KMS-11 (cell line): Measurements from ENCODE around the gene MAST4.
A peak's percentile ranks its signal among the peaks of the same experiment; 100 is the strongest.

ENCODE experiments used
- H2AFZ ChIP-seq: fragments of 200-600 bp; sonication (generic); 2 replicates; pipeline ENCODE4 v1.6.1; 2016; ENCODE audit warnings: antibody characterized with exemption, mixed run types, low read depth
- H3K27ac ChIP-seq: fragments of 200-600 bp; sonication (generic); 2 replicates; pipeline ENCODE4 v1.6.1; 2016; ENCODE audit warnings: mild to moderate bottlenecking, mixed run types
- H3K27me3 ChIP-seq: fragments of 200-600 bp; sonication (generic); 2 replicates; pipeline ENCODE4 v1.6.1; 2017; ENCODE audit warnings: mild to moderate bottlenecking, low read depth, mixed run types, moderate library complexity; ENCODE audit not compliant: insufficient read depth
- H3K36me3 ChIP-seq: fragments of 200-600 bp; sonication (generic); 2 replicates; pipeline ENCODE4 v1.6.1; 2017; ENCODE audit warnings: mild to moderate bottlenecking, mixed run types; ENCODE audit not compliant: insufficient read depth
- H3K4me1 ChIP-seq: fragments of 200-600 bp; sonication (generic); 2 replicates; pipeline ENCODE4 v1.6.1; 2016; ENCODE audit warnings: mild to moderate bottlenecking, low read depth, mixed run types; ENCODE audit not compliant: poor library complexity, severe bottlenecking
- H3K4me2 ChIP-seq: fragments of 200-600 bp; sonication (generic); 2 replicates; pipeline ENCODE4 v1.7.0; 2016; ENCODE audit warnings: mild to moderate bottlenecking, mixed run types
- H3K4me3 ChIP-seq: fragments of 200-600 bp; sonication (generic); IDR thresholded peaks from 2 replicates; pipeline ENCODE4 v1.6.1; 2017; ENCODE audit warnings: low read depth, low read length, mixed read lengths; ENCODE audit not compliant: insufficient read depth
- H3K79me2 ChIP-seq: fragments of 200-600 bp; sonication (generic); 2 replicates; pipeline ENCODE4 v1.6.1; 2016; ENCODE audit warnings: low read depth, mixed run types; ENCODE audit not compliant: insufficient read depth
- H3K9ac ChIP-seq: fragments of 200-600 bp; sonication (generic); 2 replicates; pipeline ENCODE4 v1.6.1; 2016; ENCODE audit warnings: mild to moderate bottlenecking, mixed run types
- H4K20me1 ChIP-seq: fragments of 200-600 bp; sonication (generic); 2 replicates; pipeline ENCODE4 v1.6.1; 2016; ENCODE audit warnings: mild to moderate bottlenecking, mixed run types; ENCODE audit not compliant: insufficient read depth
- CTCF ChIP-seq: fragments of 200-600 bp; sonication (generic); conservative IDR thresholded peaks from 2 replicates; pipeline ENCODE4 v1.6.1; 2017; ENCODE audit warnings: low read depth, mild to moderate bottlenecking, antibody characterized with exemption, low read length, moderate library complexity, mixed read lengths

The MAST4 gene

GRCh38 chr5:66824476-66824875 is 228.3 kb downstream of the MAST4 start:
- no peaks in the 10 kb centered on the region for H4K20me1 ChIP-seq
- H3K27ac ChIP-seq: no peak overlapping the region
- no peak overlapping the region for H3K4me2 ChIP-seq
- no peaks in the 10 kb centered on the region for H3K36me3 ChIP-seq
- TF ChIP-seq CTCF: no peak
- H2AFZ ChIP-seq: no peak overlapping the region
- no peaks in the 10 kb centered on the region for H3K79me2 ChIP-seq
- H3K4me3 ChIP-seq: no peak overlapping the region
- peaks cover 20% of the 10 kb centered on the region for H3K4me1 ChIP-seq
- H3K9ac ChIP-seq: no peak overlapping the region
- no peaks in the 10 kb centered on the region for H3K27me3 ChIP-seq

DNA sequence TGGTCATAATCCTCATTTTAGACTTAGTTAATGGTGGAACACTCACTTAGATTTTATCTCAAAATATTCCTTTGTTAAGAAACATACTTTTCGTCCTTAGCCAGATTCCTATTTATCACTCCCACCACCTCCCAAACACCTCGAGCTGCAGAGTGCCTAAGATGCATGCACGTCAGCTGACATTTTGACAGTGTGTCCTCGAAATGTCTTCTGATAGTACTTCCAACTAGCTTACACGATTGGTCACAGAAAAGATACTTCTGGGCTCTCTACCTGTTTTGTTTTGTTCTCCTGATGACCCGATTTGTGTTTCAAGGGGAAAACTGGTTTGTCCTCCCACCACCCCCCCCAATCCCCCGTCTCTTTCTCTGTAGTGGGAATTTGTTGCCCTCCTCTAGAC is 230.1 kb downstream of the MAST4 start:
- Histone ChIP-seq H3K27ac (no peak overlapping the region), H4K20me1 (no peaks in the 10 kb centered on the region), H3K27me3 (no peaks in the 10 kb centered on the region), H3K79me2 (no peaks in the 10 kb centered on the region), H3K9ac (no peak overlapping the region), H2AFZ (no peak overlapping the region), H3K4me3 (no peak overlapping the region), H3K36me3 (no peaks in the 10 kb centered on the region), H3K4me1 (peaks cover 35% of the 10 kb centered on the region), H3K4me2 (no peak overlapping the region)
- no peak for TF ChIP-seq CTCF

GRCh38 chr5:66826696-66827095 is 230.5 kb downstream of the MAST4 start:
- H3K79me2 ChIP-seq: no peaks in the 10 kb centered on the region
- H3K9ac ChIP-seq: no peak overlapping the region
- H2AFZ ChIP-seq: no peak overlapping the region
- no peak overlapping the region for H3K27ac ChIP-seq
- TF ChIP-seq CTCF: no peak
- no peaks in the 10 kb centered on the region for H3K27me3 ChIP-seq
- H4K20me1 ChIP-seq: no peaks in the 10 kb centered on the region
- no peak overlapping the region for H3K4me3 ChIP-seq
- H3K4me1 ChIP-seq: peaks cover 39% of the 10 kb centered on the region
- no peak overlapping the region for H3K4me2 ChIP-seq
- H3K36me3 ChIP-seq: no peaks in the 10 kb centered on the region

- H3K4me1 ChIP-seq: peaks cover 51% of the 10 kb centered on the region
- no peaks in the 10 kb centered on the region for H3K27me3 ChIP-seq
- H3K9ac ChIP-seq: peak overlapping the region; percentile 49; the same call in 1 of the 2 replicates
- no peak overlapping the region for H3K4me3 ChIP-seq
- peak overlapping the region; percentile 79 for H2AFZ ChIP-seq
- peak overlapping the region; percentile 67 for H3K27ac ChIP-seq
- no peak for TF ChIP-seq CTCF
- no peaks in the 10 kb centered on the region for H3K79me2 ChIP-seq
- no peaks in the 10 kb centered on the region for H4K20me1 ChIP-seq
- H3K36me3 ChIP-seq: no peaks in the 10 kb centered on the region
- H3K4me2 ChIP-seq: peak overlapping the region; percentile 93
These were observed 231.9 kb downstream of the MAST4 start for GRCh38 chr5:66828046-66828547.
